H1 (cell line): Measurements from ENCODE around the gene FDPS. TPM values are rescaled to one million over a fixed set of nuclear protein-coding genes. Genes with fewer than 3 reads are reported as not detected.

Experiments used
- NRF1 ChIP-seq: IDR thresholded peaks from 2 replicates; pipeline ENCODE4 v1.6.1; 2011; ENCODE audit warnings: mild to moderate bottlenecking, low read depth, low read length, improper control_type of control experiment
- POLR2AphosphoS5 ChIP-seq: IDR thresholded peaks from 2 replicates; pipeline ENCODE4 v1.6.1; 2011; ENCODE audit warnings: low read depth, low read length
- SIN3A ChIP-seq, 2 experiments: IDR thresholded peaks in 1 of 2; conservative IDR thresholded peaks in 1 of 2; 2 replicates each; pipeline ENCODE4 v1.6.1; 2011 to 2012; ENCODE audit warnings: low read length in 2 of 2, improper control_type of control experiment in 1 of 2, low read depth in 1 of 2, mild to moderate bottlenecking in 1 of 2
- SP1 ChIP-seq: IDR thresholded peaks from 2 replicates; pipeline ENCODE4 v1.6.1; 2011; ENCODE audit warnings: low read depth, low read length
- polyA plus RNA-seq, 7 experiments: library from polyadenylated mRNA; depleted of rRNA in 3 of 7; stranded (reverse) in 5 of 7; unstranded in 2 of 7; fragments of >200 nt in 5 of 7; fragments of 200-250 nt in 2 of 7; gene quantifications; 1 replicate in 5 of 7; 2 replicates in 1 of 7; 4 replicates in 1 of 7; pipeline versions ENCODE4 v1.2.1 to v1.2.3, GENCODE V29; 2011 to 2013; ENCODE audit warnings: missing spikeins in 2 of 7, mixed read lengths in 2 of 7
- total RNA-seq: library from RNA; stranded (reverse); fragmentation: NEBNext Ultra II Directional; extraction: Animal tissue kit (Norgen Biotek cat#: 25700); gene quantifications from 2 replicates; pipeline ENCODE4 v1.2.1, GENCODE V29; 2021
- TF ChIP-seq, protein P1 (sequence below), 3 experiments: IDR thresholded peaks; 1 replicate in 2 of 3; 2 replicates in 1 of 3; pipeline versions ENCODE4 v1.5.1 to v1.6.1; 2011; ENCODE audit warnings: low read length in 3 of 3, mild to moderate bottlenecking in 3 of 3, inconsistent platforms in 2 of 3, low read depth in 1 of 3, moderate library complexity in 1 of 3; ENCODE audit not compliant: insufficient read depth in 1 of 3; ENCODE audit errors: control extremely low read depth in 1 of 3

Gene FDPS
- total and polyA plus RNA-seq, 2 of the 8 experiments (the other 6 are each of a cell fraction or from before 2014, with no cell fraction given), result 267 to 368 TPM

DNA sequence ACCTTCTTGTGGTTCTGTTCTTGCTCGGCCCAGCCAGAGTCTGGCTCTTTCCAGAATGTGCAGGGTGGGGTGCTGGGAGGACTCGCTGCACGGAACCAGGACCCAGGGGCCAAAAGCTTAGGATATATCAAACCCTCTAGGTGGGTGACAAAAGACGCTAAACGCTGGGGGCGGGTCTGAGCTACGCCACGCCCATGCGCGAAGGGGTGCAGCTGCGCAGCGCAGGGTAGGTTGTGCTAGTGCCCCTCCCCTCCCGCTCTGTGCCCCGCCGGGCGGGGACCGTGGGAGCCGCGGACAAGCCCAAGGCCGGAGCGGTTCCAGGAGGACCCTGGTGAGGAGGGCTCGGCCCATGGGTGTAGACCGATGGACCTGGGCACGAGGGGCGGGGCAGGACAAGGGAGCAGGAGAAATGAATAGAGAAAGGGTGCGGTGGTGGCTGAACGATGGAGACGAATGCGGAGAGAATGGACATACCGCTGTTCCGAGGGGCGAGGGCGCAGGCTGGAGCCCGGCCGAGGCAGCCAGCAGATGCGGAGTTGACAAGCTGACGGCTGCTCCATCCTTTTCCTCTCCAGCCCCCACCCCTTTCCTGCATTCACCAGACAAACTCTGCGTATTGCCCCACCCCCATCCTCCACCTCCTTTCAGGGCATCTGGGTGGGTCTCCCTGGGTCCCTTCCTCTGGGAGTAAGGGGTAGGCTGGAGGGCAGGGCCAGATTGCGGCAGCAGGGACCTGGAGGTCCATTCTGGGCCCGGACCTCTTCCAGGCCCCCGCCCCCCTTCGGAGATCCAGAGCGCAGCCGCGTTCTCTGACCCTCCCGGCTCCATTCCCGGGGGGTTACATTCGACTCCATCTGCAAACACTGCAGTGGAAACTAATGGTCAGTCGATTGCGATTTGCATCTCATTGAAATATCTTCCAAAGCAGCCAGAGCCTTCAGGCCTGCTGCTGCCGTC is 12.3 kb downstream of the FDPS start, which contains the start of gene RUSC1 (continued):
- TF ChIP-seq, protein P1, sequence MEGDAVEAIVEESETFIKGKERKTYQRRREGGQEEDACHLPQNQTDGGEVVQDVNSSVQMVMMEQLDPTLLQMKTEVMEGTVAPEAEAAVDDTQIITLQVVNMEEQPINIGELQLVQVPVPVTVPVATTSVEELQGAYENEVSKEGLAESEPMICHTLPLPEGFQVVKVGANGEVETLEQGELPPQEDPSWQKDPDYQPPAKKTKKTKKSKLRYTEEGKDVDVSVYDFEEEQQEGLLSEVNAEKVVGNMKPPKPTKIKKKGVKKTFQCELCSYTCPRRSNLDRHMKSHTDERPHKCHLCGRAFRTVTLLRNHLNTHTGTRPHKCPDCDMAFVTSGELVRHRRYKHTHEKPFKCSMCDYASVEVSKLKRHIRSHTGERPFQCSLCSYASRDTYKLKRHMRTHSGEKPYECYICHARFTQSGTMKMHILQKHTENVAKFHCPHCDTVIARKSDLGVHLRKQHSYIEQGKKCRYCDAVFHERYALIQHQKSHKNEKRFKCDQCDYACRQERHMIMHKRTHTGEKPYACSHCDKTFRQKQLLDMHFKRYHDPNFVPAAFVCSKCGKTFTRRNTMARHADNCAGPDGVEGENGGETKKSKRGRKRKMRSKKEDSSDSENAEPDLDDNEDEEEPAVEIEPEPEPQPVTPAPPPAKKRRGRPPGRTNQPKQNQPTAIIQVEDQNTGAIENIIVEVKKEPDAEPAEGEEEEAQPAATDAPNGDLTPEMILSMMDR (IDR thresholded peaks at IDR 0.05; ENCODE audit: control extremely low read depth in 1 of 3, insufficient read depth in 1 of 3, low read depth in 1 of 3, low read length in 3 of 3), result peak in 1 of 3 experiments; percentile 8; a peak in 1 of 4 replicates
- TF ChIP-seq SIN3A (conservative IDR thresholded peaks at IDR 0.05 in 1 of 2, IDR thresholded peaks at IDR 0.05 in 1 of 2; ENCODE audit: low read depth in 1 of 2, low read length in 2 of 2) (0 out of 4 replicates have a peak, but pooled peaks have one; percentile 12 to 30), POLR2AphosphoS5 (peak; percentile 56), SP1 (0 out of 2 replicates have a peak, but pooled peaks have one; percentile 24), NRF1 (peak; percentile 63)
